ENCODE measurements around the gene SCUBE1. TPM values are rescaled to one million over a fixed set of nuclear protein-coding genes. Genes with fewer than 3 reads are reported as not detected.
A peak's percentile ranks its signal among the peaks of the same experiment; 100 is the strongest.

SCUBE1 gene
- total and polyA plus RNA-seq, 4 experiments from 2014 or later, result not detected

DNA sequence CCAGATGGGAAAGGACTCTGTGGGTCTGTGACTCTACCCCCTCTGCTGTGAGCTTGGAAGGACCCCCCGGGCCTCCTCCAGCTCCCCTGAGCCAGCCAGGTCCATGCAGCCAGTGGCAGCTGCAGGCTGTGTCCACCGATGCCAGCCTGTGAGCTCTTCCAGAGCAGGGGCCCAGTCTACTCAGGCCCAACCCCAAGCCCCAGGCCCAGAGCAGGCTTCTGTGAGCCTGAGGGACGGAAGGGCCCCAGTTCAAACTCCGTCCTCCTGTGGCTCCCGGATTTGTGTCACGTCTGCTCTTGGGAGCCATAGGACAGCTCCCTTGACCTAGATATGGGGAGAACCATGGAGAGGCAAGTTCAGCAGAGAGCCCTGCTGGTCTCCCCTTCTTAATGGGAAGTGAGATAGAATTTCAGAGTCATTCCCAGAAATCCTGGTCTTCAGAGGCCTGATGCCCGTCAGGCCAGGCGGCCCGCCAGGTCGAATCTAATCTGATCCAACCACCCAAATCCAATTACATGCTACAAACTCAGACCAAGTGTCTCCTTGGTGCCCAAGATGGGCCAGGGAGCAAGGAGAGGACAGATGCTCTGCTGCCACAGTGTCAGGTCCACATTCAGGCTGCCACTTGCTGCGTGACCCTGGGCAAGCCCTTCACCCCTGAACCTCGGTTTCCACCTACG, 75.1 kb downstream of the SCUBE1 start:
- no peaks in the 10 kb centered on the region for H3K36me3 Mint-ChIP-seq
- H3K4me1 Mint-ChIP-seq, result peaks cover 16 to 24% (median 20%) of the 10 kb centered on the region in 4 donors
- H3K4me3 ChIP-seq (ENCODE audit: low read length in 2 of 2), result no peak overlapping the region
- ChIA-PET CTCF (ENCODE audit: partially characterized antibody) (interaction anchor here (3.7 kb wide), 1 partner anchor 78 kb away, joined by 13 read pairs; no protein-coding TSS in a partner anchor), POLR2A (ENCODE audit: partially characterized antibody) (no interaction called here)
- H3K27me3 ChIP-seq (ENCODE audit: insufficient read depth, low read length), result no peaks in the 10 kb centered on the region
- no peaks in the 10 kb centered on the region for H3K9me3 ChIP-seq (ENCODE audit: control insufficient read depth in 1 of 2, low read length in 2 of 2)
- no peak overlapping the region for H3K27ac ChIP-seq (ENCODE audit: low read depth, low read length)
- no peak overlapping the region for H3K4me3 Mint-ChIP-seq
- no peaks in the 10 kb centered on the region for H3K36me3 ChIP-seq (ENCODE audit: insufficient read depth, low read length)
- peak overlapping the region in 1 of 7 donors; percentile 68 for H3K27ac Mint-ChIP-seq
- no peak for DNase-seq
- intact Hi-C loops (cut with micrococcal nuclease), result no loop called here
- H3K4me1 ChIP-seq (ENCODE audit: insufficient read depth, low read length), result peaks cover 21% of the 10 kb centered on the region
- H3K27me3 Mint-ChIP-seq, result peaks cover 0 to 1% of the 10 kb centered on the region in 2 donors
- H3K9me3 Mint-ChIP-seq, result no peaks in the 10 kb centered on the region

DNA sequence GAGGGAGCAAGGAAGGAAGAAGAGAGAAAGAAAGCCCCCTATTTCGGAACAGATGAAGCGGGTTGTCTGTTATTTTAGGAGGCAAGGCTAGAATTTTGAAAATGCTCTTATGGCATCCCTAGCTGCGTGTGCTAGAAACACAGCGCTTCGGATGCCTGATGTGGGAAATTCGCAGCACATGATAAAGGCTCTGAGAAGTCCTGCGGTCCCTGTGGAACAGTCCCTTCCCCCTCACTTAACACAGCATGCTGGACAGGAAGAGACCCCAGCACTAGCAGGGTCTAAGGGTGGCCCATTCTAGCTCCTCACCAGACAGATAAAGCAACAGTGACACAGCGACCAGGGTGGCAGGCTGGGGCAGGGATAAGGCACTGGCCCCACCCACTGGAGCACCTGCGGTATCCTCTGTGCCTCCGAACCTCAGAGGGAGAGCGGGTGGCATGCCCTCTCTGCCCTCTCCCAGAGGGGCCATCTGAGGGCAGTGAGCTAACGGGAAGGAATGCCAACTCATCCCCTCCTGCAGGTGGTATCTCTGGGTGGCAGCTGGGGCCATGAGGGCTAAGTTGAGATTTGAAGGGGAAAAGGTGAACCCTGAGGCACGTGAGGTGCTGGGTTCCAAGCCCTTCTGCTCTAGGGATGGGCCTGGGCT, 75.7 kb downstream of the SCUBE1 start:
- intact Hi-C loops (cut with micrococcal nuclease), result no loop called here
- Mint-ChIP-seq H3K27ac (peak overlapping the region in 1 of 7 donors; percentile 42), H3K36me3 (no peaks in the 10 kb centered on the region), H3K9me3 (no peaks in the 10 kb centered on the region), H3K4me1 (peaks cover 20 to 31% (median 25%) of the 10 kb centered on the region in 4 donors), H3K27me3 (peaks cover 0 to 1% of the 10 kb centered on the region in 2 donors), H3K4me3 (no peak overlapping the region)
- H3K36me3 ChIP-seq (ENCODE audit: insufficient read depth, low read length), result no peaks in the 10 kb centered on the region
- ChIA-PET POLR2A (ENCODE audit: partially characterized antibody) (no interaction called here), CTCF (ENCODE audit: partially characterized antibody) (interaction anchor here (3.7 kb wide), 1 partner anchor 79 kb away, joined by 13 read pairs; no protein-coding TSS in a partner anchor)
- H3K9me3 ChIP-seq (ENCODE audit: control insufficient read depth in 1 of 2, low read length in 2 of 2), result no peaks in the 10 kb centered on the region
- no peak overlapping the region for H3K4me3 ChIP-seq (ENCODE audit: low read length in 2 of 2)
- H3K4me1 ChIP-seq (ENCODE audit: insufficient read depth, low read length), result peaks cover 27% of the 10 kb centered on the region
- no peaks in the 10 kb centered on the region for H3K27me3 ChIP-seq (ENCODE audit: insufficient read depth, low read length)
- H3K27ac ChIP-seq (ENCODE audit: low read depth, low read length), result no peak overlapping the region
- no peak for DNase-seq

DNA sequence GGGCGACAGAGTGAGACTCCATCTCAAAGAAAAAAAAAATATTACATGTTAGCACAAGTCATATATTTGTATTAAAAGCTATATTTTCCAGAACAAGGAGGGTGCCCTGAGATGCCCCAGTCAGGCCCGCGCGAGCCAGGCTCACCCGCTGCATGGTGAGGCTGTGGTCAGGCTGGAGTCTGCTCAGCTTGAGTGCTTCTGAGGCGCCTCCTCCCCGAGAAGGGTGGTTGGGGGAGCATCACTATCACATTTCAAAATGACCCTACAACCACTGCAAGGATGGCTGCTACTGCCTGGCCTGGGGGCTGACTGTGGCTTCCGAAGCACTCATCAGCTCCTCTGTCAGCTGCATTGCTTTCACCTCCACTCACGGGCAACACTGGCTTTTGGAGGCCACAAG, 77.1 kb downstream of the SCUBE1 start:
- DNase-seq, result no peak
- POLR2A ChIA-PET (ENCODE audit: partially characterized antibody), result no interaction called here
- H3K27me3 Mint-ChIP-seq, result peaks cover 0 to under 1% of the 10 kb centered on the region in 2 donors
- no peak overlapping the region for H3K4me3 Mint-ChIP-seq
- Histone ChIP-seq H3K4me1 (ENCODE audit: insufficient read depth, low read length) (peaks cover 27% of the 10 kb centered on the region), H3K36me3 (ENCODE audit: insufficient read depth, low read length) (no peaks in the 10 kb centered on the region), H3K9me3 (ENCODE audit: control insufficient read depth in 1 of 2, low read length in 2 of 2) (no peaks in the 10 kb centered on the region), H3K27me3 (ENCODE audit: insufficient read depth, low read length) (no peaks in the 10 kb centered on the region), H3K4me3 (ENCODE audit: low read length in 2 of 2) (no peak overlapping the region), H3K27ac (ENCODE audit: low read depth, low read length) (no peak overlapping the region)
- peak overlapping the region in 1 of 7 donors; percentile 41 for H3K27ac Mint-ChIP-seq
- peaks cover 20 to 37% (median 26%) of the 10 kb centered on the region in 4 donors for H3K4me1 Mint-ChIP-seq
- H3K36me3 Mint-ChIP-seq, result no peaks in the 10 kb centered on the region
- intact Hi-C loops (cut with micrococcal nuclease), result no loop called here
- H3K9me3 Mint-ChIP-seq, result no peaks in the 10 kb centered on the region
- CTCF ChIA-PET (ENCODE audit: partially characterized antibody), result interaction anchor here (0.9 to 3.7 kb wide), 3 partner anchors 34 to 107 kb away, joined by 3 to 13 read pairs (median 3); no protein-coding TSS in a partner anchor

DNA sequence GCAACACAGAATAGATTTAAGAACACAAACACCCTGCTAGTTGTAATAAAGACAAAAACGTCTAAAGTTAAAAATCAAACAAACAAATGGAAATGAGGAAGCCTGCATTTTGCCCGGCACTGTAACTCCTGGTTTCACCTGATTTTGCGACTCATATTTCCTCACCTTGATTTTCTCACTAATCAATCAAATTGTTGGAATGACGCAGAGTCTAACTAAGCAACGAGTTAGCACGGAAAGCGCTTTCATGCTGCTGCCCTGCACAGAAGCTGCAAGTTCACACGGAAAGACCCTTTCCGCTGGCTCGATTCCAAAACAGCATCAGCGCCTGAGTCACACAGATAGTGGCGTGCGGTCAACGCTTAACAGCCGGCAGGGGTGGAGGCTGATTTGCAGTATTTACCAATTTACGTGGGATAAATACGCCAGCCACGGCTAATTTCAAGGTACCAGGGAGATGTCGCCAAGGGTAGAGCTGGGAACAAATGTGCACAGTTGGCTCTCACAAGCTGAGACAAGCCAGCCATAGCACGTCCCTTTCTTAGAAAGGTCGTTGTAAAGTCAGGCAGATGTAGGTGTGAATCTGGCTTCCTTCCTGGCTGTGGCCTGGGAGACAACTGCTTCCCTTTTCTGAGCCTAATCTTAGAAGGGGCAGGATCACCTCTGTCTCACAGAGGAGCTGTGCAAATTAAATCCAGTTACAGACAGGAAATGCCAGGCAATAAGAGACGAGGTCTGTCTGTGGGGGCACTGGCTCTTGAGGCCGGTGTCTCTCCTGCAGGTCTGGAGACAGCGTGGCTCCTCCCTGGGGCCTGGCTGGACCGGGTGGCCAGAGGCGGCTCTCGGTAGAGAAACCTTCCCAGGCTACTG, 79.3 kb downstream of the SCUBE1 start:
- H3K9me3 Mint-ChIP-seq, result no peaks in the 10 kb centered on the region
- peaks cover 20 to 38% (median 28%) of the 10 kb centered on the region in 4 donors for H3K4me1 Mint-ChIP-seq
- H3K4me3 Mint-ChIP-seq, result peak overlapping the region; percentile 72 to 90 (median 85)
- H3K27me3 Mint-ChIP-seq, result no peaks in the 10 kb centered on the region
- H3K4me3 ChIP-seq (ENCODE audit: low read length in 2 of 2), result peak overlapping the region; percentile 5 to 50
- peaks cover 27% of the 10 kb centered on the region for H3K4me1 ChIP-seq (ENCODE audit: insufficient read depth, low read length)
- CTCF ChIA-PET (ENCODE audit: partially characterized antibody), result interaction anchor here (1.0 to 2.9 kb wide), 4 partner anchors 9 to 82 kb away, joined by 4 to 20 read pairs (median 6); no protein-coding TSS in a partner anchor
- H3K27ac ChIP-seq (ENCODE audit: low read depth, low read length), result peak overlapping the region; percentile 65
- POLR2A ChIA-PET (ENCODE audit: partially characterized antibody), result interaction anchor here (1.2 to 2.2 kb wide), 4 partner anchors 10 to 118 kb away, joined by 3 to 13 read pairs (median 6); no protein-coding TSS in a partner anchor
- peak; percentile 73 to 96 (median 77) for DNase-seq
- no peaks in the 10 kb centered on the region for H3K9me3 ChIP-seq (ENCODE audit: control insufficient read depth in 1 of 2, low read length in 2 of 2)
- intact Hi-C loops (cut with micrococcal nuclease), result no loop called here
- H3K27ac Mint-ChIP-seq, result peak overlapping the region; percentile 90 to 97 (median 94)
- H3K36me3 ChIP-seq (ENCODE audit: insufficient read depth, low read length), result no peaks in the 10 kb centered on the region
- H3K27me3 ChIP-seq (ENCODE audit: insufficient read depth, low read length), result no peaks in the 10 kb centered on the region
- H3K36me3 Mint-ChIP-seq, result no peaks in the 10 kb centered on the region

DNA sequence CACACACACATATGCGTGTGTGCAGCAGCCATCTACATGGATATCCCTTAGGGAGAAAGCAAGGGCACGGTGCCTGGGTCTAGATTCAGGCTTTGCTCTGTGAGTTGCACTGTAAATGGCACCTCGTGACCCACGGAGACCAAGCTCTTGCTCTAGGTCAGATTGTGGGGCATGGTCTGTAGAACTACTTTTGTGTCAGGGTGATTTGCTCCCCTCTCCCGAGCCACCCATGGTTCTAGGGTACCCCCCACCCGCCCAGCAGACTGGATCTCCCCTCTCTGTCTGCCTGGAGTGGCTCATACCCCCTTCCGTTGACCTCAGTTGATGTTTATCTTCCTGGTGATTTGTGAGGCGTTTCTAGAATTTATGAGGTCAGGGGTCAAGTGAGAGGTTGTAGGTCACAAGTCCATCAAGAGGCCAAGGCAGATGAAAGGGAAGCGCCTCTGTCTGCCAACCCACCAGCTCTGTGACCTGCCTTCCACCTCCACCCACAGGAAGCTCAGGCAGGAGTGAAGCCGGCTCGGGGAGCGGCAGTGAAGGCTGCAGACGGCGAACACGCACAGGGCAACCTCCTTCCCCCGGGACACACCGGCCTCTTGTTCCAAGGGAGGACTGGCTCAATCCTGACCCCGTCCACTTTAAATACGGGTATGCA, 80.1 kb downstream of the SCUBE1 start:
- H3K27ac Mint-ChIP-seq, result peak overlapping the region; percentile 90 to 97 (median 94)
- Histone ChIP-seq H3K36me3 (ENCODE audit: insufficient read depth, low read length) (no peaks in the 10 kb centered on the region), H3K4me3 (ENCODE audit: low read length in 2 of 2) (peak overlapping the region; percentile 5 to 50), H3K27ac (ENCODE audit: low read depth, low read length) (peak overlapping the region; percentile 65), H3K27me3 (ENCODE audit: insufficient read depth, low read length) (no peaks in the 10 kb centered on the region), H3K9me3 (ENCODE audit: control insufficient read depth in 1 of 2, low read length in 2 of 2) (no peaks in the 10 kb centered on the region), H3K4me1 (ENCODE audit: insufficient read depth, low read length) (peaks cover 27% of the 10 kb centered on the region)
- H3K4me1 Mint-ChIP-seq, result peaks cover 20 to 38% (median 28%) of the 10 kb centered on the region in 4 donors
- peak overlapping the region; percentile 72 to 90 (median 85) for H3K4me3 Mint-ChIP-seq
- no peaks in the 10 kb centered on the region for H3K27me3 Mint-ChIP-seq
- DNase-seq, result peak; percentile 25 to 74 (median 41)
- H3K36me3 Mint-ChIP-seq, result no peaks in the 10 kb centered on the region
- intact Hi-C loops (cut with micrococcal nuclease), result no loop called here
- CTCF ChIA-PET (ENCODE audit: partially characterized antibody), result interaction anchor here (1.0 to 2.9 kb wide), 4 partner anchors 9 to 83 kb away, joined by 4 to 20 read pairs (median 6); no protein-coding TSS in a partner anchor
- POLR2A ChIA-PET (ENCODE audit: partially characterized antibody), result interaction anchor here (1.2 to 2.2 kb wide), 3 partner anchors 23 to 119 kb away, joined by 3 to 13 read pairs (median 9); no protein-coding TSS in a partner anchor
- H3K9me3 Mint-ChIP-seq, result no peaks in the 10 kb centered on the region

DNA sequence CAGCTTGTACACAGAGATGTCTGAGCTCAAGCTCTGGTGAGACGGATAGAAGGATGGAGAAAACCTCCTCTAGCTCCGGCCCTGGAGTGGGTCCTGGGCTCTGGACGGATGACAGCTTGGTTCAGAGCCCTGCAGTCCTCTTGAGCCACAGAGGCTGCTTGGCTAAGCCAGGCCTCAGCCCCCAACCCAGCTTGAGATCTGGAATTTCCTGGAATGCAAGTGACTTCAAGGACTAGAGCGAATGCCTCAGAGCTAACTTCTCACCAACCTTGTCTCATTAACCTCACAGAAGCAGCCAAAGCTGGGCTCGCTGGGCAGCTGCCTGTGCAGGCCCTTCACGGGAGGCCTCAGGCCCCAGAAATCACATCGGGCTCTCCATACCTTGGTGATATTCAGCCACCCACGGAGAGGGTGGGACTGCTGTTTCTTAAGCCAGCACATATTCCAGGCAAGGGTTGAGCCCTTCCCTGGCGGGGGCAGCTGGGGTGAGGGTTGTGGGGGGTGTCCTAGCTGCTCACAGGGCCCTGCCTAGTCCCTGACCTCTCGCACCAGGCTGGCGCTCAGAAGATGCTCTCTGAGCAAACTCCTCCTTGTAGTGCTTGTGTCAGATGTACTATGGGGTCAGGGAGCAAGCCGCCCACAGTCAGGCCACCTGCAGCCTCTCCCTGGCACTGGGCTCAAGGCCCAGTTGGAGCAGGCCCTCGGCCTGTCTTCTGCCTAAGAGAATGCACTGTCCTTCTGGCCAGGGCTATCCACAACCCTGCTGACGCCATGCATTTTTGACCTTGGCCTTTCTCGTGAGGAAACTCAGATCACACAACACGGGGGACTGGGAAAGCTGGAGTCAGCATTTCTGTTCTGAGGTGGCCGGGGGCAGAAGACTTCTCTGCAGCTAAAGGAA, 82.6 kb downstream of the SCUBE1 start:
- DNase-seq, result no peak
- CTCF ChIA-PET (ENCODE audit: partially characterized antibody), result interaction anchor here (1.3 to 2.2 kb wide), 2 partner anchors 13 to 86 kb away, joined by 6 read pairs; no protein-coding TSS in a partner anchor
- POLR2A ChIA-PET (ENCODE audit: partially characterized antibody), result no interaction called here
- Histone ChIP-seq H3K27ac (ENCODE audit: low read depth, low read length) (no peak overlapping the region), H3K4me3 (ENCODE audit: low read length in 2 of 2) (no peak overlapping the region), H3K36me3 (ENCODE audit: insufficient read depth, low read length) (no peaks in the 10 kb centered on the region), H3K9me3 (ENCODE audit: control insufficient read depth in 1 of 2, low read length in 2 of 2) (no peaks in the 10 kb centered on the region), H3K27me3 (ENCODE audit: insufficient read depth, low read length) (no peaks in the 10 kb centered on the region), H3K4me1 (ENCODE audit: insufficient read depth, low read length) (peaks cover 27% of the 10 kb centered on the region)
- no peaks in the 10 kb centered on the region for H3K36me3 Mint-ChIP-seq
- H3K27me3 Mint-ChIP-seq, result peaks cover 0 to 3% of the 10 kb centered on the region in 2 donors
- H3K4me1 Mint-ChIP-seq, result peaks cover 29 to 45% (median 35%) of the 10 kb centered on the region in 4 donors
- H3K4me3 Mint-ChIP-seq, result no peak overlapping the region
- no peaks in the 10 kb centered on the region for H3K9me3 Mint-ChIP-seq
- intact Hi-C loops (cut with micrococcal nuclease), result no loop called here
- peak overlapping the region in 1 of 7 donors; percentile 68 for H3K27ac Mint-ChIP-seq

Measured in CD4-positive, alpha-beta memory T cell (primary cell).